ENCODE data around the gene PRPSAP2. TPM values are rescaled to one million over a fixed set of nuclear protein-coding genes. Genes with fewer than 3 reads are reported as not detected.

The PRPSAP2 gene
- total RNA-seq, 1 donor from 2014 or later, result 51.4 TPM

DNA sequence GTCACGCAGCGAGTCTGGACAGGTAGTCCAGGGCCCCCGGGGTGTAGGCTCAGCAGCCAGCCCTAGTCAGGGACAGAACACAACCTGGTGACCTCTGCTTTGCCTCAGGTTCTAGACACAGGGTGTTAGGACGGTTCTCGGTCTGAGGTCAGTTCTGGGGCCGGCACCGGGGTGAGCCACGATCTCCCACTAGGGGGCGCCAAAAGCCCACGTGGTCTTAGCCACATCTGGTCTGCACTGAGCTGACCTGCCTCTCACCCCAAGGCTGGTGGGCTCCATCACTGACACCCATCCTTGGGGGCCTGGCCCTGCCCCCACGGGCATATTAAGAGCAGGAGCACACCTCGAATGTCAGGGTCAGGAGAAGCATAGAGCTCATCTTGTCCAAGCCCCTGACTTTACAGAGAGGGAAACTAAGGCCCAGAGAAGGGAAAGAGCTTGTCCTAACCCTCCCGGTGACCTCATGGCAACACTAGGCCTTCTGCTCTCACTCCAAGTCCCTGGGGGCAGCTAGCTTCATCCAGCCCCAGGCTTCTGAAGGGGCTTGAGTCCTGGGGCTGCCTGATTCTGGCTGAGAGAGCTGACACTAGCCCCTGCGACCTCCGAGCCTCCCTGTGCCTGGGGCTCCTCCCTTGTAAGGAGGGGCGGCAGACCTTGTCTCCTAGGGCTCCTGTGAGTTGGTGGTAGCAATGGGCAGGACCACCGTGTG is 103.0 kb downstream of the PRPSAP2 start:
- H3K27me3 Mint-ChIP-seq (ENCODE audit: low read depth), result no peaks in the 10 kb centered on the region
- H3K4me3 Mint-ChIP-seq, result no peak overlapping the region
- TF ChIP-seq, protein P1, sequence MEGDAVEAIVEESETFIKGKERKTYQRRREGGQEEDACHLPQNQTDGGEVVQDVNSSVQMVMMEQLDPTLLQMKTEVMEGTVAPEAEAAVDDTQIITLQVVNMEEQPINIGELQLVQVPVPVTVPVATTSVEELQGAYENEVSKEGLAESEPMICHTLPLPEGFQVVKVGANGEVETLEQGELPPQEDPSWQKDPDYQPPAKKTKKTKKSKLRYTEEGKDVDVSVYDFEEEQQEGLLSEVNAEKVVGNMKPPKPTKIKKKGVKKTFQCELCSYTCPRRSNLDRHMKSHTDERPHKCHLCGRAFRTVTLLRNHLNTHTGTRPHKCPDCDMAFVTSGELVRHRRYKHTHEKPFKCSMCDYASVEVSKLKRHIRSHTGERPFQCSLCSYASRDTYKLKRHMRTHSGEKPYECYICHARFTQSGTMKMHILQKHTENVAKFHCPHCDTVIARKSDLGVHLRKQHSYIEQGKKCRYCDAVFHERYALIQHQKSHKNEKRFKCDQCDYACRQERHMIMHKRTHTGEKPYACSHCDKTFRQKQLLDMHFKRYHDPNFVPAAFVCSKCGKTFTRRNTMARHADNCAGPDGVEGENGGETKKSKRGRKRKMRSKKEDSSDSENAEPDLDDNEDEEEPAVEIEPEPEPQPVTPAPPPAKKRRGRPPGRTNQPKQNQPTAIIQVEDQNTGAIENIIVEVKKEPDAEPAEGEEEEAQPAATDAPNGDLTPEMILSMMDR (IDR thresholded peaks at IDR 0.05; ENCODE audit: unreplicated experiment), result peak; percentile 90
- peak; percentile 69 to 88 for DNase-seq (ENCODE audit: low spot score in 2 of 2, unreplicated experiment in 2 of 2)
- H3K27ac Mint-ChIP-seq, result peak overlapping the region; percentile 61
- H3K9me3 Mint-ChIP-seq, result no peaks in the 10 kb centered on the region
- no peaks in the 10 kb centered on the region for H3K36me3 Mint-ChIP-seq
- H3K4me1 Mint-ChIP-seq, result peaks cover 24% of the 10 kb centered on the region

DNA sequence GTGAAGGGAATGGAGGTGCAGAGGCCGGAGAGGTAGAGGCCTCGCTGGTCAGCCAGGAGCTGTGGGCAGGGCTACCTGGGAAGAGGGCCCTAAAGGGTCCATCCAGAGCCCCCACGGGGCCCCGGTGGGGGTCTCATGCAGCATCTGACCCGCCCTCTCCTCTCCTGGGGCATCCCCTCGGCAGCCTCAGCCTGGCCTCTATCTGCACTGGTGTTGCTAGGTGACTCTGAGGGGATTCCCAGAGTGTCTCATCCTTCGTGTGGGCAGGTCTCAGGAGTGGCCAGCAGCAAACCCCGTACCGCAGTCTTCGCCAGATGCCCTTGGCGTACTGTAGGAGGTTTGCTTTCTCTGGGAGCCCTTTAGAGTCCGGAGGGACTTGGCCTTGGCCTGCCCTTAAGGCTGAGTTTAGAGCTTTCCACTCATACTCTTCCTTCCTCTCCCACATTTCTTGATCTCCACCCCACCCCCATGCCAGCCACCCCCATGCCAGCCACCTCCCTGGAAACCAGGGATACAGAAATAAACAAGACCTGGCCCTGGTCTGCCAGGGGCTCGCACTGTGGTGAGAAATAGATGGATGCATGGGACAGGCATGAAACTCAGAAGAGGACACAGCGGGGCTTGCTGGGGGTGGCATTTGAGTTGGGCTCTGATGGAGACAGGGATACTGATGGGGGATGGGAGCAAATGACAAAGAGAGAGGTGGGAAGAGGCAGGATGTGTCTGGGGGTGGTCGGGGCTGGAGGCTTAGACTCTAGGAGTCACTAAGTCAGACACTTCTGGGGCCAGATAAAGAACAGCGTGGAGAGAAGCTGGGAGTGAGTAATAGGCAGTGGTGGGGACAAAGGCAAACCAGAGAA is 103.9 kb downstream of the PRPSAP2 start:
- Mint-ChIP-seq H3K36me3 (no peaks in the 10 kb centered on the region), H3K27me3 (ENCODE audit: low read depth) (no peaks in the 10 kb centered on the region), H3K27ac (peak overlapping the region; percentile 71), H3K4me3 (no peak overlapping the region), H3K4me1 (peaks cover 25% of the 10 kb centered on the region), H3K9me3 (no peaks in the 10 kb centered on the region)
- no peak for DNase-seq (ENCODE audit: low spot score in 2 of 2, unreplicated experiment in 2 of 2)
- TF ChIP-seq, protein P1 (IDR thresholded peaks at IDR 0.05; ENCODE audit: unreplicated experiment), result no peak

DNA sequence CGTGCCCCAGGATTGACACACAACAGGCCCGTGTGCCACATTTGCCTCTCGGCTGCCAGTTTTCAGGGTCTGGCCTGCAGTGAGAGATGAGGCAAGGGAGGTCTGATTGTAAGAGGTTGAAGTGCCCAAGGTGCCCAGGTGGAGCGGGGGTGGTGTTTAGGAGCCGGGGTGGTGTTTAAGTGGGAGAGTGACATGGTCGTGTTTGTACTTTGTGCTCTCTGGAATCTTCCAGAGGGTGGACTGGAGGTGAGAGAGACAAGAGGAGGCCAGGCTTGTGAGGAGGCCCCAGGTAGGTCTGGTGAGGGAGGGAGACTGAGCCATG is 104.5 kb downstream of the PRPSAP2 start:
- Mint-ChIP-seq H3K36me3 (no peaks in the 10 kb centered on the region), H3K4me1 (peaks cover 30% of the 10 kb centered on the region), H3K4me3 (no peak overlapping the region), H3K27ac (peak overlapping the region; percentile 57), H3K9me3 (no peaks in the 10 kb centered on the region), H3K27me3 (ENCODE audit: low read depth) (no peaks in the 10 kb centered on the region)
- DNase-seq (ENCODE audit: low spot score in 2 of 2, unreplicated experiment in 2 of 2), result no peak
- TF ChIP-seq, protein P1 (IDR thresholded peaks at IDR 0.05; ENCODE audit: unreplicated experiment), result no peak

DNA sequence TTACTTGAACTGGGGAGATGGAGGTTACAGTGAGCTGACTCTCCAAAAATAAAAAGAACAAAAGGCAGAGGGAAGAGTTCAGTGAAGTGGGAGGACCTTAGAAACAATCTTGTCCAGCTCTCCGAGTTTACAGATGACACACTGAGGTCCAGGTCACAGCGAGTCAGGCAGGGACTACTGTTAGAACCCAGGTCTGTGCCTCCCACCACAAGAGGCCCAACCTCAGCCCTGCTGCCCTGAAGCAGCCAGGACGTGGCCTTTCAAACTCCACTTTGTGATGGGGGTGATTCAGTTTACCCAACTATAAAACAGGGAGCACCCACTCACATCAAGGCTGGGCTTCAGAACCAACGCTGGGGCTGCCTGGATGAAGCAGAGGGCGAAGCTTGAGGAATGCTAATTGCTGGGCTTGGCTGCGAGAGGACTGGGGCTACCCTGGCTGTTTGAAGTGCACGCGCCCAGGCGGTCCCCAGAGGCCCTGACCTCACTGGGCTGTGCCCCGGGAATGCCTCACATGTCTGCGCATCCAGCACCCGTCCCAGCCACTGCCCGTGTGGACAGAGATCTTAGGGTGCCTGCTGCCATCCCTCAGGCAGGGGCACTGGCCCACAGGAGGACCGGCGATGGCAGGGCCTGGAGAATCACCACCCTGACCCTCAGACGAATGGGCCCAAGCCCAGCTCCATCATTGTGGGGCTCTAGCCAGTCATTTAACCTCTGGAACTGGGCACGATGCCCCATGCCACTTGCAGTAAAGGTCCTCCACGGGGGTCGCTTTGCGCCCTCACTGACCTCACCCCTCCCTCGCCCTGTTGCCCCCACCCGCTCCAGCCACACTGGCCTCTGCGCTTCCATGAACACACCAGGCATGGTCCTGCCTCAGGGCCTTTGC is 105.4 kb downstream of the PRPSAP2 start:
- Mint-ChIP-seq H3K27ac (peak overlapping the region; percentile 57), H3K9me3 (no peaks in the 10 kb centered on the region), H3K4me3 (no peak overlapping the region), H3K27me3 (ENCODE audit: low read depth) (no peaks in the 10 kb centered on the region), H3K4me1 (peaks cover 38% of the 10 kb centered on the region), H3K36me3 (no peaks in the 10 kb centered on the region)
- no peak for DNase-seq (ENCODE audit: low spot score in 2 of 2, unreplicated experiment in 2 of 2)
- TF ChIP-seq, protein P1 (IDR thresholded peaks at IDR 0.05; ENCODE audit: unreplicated experiment), result no peak

DNA sequence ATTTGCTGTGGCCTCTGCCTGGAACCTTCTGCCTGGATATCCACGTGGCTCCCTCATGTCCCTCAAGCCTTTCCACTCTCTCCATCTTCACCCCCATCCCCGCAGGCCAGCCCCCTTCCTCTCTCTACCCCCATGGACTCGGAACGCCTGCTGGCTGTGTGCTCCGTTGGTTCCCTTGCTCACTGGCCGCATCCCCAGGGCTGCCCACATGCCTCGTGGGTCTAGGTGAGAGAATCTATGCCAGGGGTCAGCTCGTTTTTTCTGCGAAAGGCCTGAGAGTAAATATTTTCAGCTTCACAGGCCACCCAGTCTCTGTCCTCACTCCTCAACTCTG is 106.1 kb downstream of the PRPSAP2 start:
- TF ChIP-seq, protein P1 (IDR thresholded peaks at IDR 0.05; ENCODE audit: unreplicated experiment), result no peak
- Mint-ChIP-seq H3K4me3 (no peak overlapping the region), H3K27me3 (ENCODE audit: low read depth) (no peaks in the 10 kb centered on the region), H3K9me3 (no peaks in the 10 kb centered on the region), H3K27ac (no peak overlapping the region), H3K4me1 (peaks cover 43% of the 10 kb centered on the region), H3K36me3 (no peaks in the 10 kb centered on the region)
- DNase-seq (ENCODE audit: low spot score in 2 of 2, unreplicated experiment in 2 of 2), result no peak
